GM12864 (cell line): Measurements from ENCODE around the gene XRCC1.
"Not testable (repeated sequence)": the region's sequence is repeated elsewhere in the genome, so short reads cannot be mapped to it uniquely, and the experiment has no call there.

Source experiments
- DNase-seq: peaks from one replicate; pipeline ENCODE4 v3.0.0-alpha.2; 2011; ENCODE audit warnings: low read depth
- H3K4me3 ChIP-seq: 2 replicates; pipeline ENCODE4 v1.5.1; 2011; ENCODE audit warnings: mild to moderate bottlenecking, low read depth, low read length, control low read depth
- TF ChIP-seq, protein P1 (sequence below): IDR thresholded peaks from 2 replicates; pipeline ENCODE4 v1.5.1; 2011; ENCODE audit warnings: low read depth, mild to moderate bottlenecking, moderate library complexity, low read length, control low read depth, inconsistent platforms; ENCODE audit errors: missing control alignments

Gene XRCC1

DNA sequence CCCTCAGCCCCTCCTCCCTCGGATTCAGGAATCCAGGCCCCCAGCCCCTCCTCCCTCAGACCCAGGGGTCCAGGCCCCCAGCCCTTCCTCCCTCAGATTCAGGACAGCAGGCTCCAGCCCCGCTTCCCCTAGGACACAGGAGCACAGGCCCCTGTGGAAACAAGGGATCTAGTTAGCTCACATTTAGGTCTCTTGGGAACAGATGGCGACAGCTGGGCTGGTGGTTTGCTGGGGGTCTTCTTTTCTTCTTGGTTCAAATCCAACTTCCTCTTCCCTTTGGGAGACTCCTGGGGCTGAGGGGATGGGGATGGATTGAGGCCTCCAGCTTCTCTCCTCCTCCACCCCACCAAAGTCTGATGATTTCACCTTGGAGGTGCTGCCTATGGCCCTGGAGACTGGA, 22.7 kb downstream of the XRCC1 start:
- TF ChIP-seq, protein P1, sequence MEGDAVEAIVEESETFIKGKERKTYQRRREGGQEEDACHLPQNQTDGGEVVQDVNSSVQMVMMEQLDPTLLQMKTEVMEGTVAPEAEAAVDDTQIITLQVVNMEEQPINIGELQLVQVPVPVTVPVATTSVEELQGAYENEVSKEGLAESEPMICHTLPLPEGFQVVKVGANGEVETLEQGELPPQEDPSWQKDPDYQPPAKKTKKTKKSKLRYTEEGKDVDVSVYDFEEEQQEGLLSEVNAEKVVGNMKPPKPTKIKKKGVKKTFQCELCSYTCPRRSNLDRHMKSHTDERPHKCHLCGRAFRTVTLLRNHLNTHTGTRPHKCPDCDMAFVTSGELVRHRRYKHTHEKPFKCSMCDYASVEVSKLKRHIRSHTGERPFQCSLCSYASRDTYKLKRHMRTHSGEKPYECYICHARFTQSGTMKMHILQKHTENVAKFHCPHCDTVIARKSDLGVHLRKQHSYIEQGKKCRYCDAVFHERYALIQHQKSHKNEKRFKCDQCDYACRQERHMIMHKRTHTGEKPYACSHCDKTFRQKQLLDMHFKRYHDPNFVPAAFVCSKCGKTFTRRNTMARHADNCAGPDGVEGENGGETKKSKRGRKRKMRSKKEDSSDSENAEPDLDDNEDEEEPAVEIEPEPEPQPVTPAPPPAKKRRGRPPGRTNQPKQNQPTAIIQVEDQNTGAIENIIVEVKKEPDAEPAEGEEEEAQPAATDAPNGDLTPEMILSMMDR = no peak
- no peak overlapping the region for H3K4me3 ChIP-seq
- DNase-seq = no peak

DNA sequence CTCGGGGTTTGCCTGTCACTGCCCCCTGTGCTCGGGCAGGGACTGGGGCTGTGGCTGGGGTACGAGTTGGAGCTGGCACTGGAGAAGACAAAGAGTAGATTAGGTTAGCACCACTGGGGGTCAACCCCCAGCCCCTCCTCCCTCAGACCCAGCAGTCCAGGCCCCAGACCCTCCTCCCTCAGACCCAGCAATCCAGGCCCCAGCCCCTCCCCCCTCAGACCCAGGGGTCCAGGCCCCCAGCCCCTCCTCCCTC, 23.2 kb downstream of the XRCC1 start:
- TF ChIP-seq, protein P1 = no peak

DNA sequence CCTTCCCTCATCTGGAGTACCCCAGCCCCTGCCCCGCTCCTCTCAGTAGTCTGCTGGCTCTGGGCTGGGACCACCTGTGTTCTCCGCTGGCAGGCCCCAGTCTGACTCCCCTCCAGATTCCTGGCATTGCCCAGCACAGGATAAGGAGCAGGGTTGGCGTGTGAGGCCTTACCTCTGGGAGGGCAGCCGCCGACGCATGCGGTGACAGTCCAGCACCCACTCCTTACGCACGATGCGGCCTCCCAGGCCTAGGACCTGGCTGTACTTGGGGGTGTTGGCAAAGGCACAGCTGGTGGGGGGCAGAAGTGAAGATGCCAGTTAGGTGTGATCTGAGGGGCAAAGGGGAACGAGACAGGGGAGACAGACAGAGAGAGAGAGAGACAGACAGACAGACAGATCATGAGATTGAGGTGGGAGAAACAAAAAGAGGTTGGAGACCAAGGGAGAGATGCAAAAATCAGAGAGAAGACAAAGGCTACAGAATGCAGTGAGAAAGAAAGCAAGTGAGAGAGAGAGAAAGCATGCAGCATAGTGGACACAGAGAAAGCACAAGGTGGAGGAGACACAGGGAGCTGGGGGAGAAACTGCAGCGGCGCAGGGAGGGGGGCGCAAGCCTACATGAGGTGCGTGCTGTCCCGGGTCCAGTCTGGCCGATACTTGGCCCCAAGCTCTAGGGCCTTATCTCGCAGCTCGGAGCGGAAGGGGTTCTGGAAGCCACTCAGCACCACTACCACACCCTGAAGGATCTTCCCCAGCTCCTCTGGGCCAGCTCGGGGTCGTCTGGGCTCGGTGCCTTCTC, 23.7 kb downstream of the XRCC1 start:
- H3K4me3 ChIP-seq = no peak overlapping the region
- no peak for DNase-seq
- TF ChIP-seq, protein P1 = no peak

More for the DNA sequence above, 23.2 kb downstream of the XRCC1 start:
- H3K4me3 ChIP-seq = no peak overlapping the region
- DNase-seq = no peak

DNA sequence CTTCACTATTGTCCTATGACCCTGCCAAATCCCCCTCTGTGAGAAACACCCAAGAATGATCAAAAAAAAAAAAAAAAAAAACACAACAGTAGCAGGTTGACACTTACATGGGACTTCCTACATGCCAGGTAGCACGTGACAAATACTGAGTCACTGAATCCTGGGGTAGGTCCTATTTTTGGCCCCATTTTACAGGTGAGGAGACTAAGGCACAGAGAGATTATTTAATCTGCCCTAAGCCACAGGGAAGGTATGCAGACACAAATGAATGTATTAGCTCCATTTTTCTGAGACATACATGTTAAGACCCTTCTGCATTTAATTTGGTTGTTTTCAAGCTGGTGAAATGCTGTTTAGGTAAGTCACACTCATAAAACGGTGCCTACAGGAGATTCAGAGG, 26.6 kb downstream of the XRCC1 start:
- DNase-seq = no peak
- no peak overlapping the region for H3K4me3 ChIP-seq
- TF ChIP-seq, protein P1 = no peak

DNA sequence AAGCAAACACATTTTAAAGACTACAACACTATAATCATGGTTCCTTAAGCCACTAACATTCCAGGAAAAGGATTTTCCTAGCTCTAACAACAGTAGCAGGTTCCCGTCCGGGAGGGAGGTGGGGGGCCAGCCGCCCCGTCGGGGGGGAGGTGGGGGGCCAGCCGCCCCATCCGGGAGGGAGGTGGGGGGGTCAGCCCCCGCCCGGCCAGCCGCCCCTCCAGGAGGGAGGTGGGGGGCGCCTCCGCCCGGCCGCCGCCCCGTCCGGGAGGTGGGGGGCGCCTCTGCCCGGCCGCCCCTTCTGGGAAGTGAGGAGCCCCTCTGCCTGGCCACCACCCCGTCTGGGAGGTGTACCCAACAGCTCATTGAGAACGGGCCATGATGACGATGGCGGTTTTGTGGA, 27.4 kb downstream of the XRCC1 start:
- not testable (repeated sequence) for DNase-seq, H3K4me3 ChIP-seq

DNA sequence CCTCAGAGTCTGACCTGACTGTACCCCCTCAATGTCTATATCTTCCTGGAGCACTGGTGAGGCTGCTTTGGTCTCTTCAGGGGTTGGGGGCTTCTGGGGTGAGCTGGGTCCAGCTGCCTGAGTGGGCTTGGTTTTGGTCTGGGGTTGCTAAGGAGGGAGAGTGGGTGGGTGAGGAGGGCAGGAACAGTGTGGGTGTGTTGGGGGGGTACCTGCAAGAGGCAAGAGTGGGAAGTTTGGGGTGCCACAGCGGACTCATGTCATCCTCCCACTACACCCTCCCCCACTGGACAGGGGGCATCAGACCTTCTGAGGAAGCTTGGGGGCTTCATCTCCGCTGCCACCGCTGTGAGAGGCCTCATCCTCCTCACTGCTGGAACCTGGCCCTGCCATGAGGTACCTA, 28.7 kb downstream of the XRCC1 start:
- TF ChIP-seq, protein P1 = no peak
- DNase-seq = no peak
- H3K4me3 ChIP-seq = no peak overlapping the region

DNA sequence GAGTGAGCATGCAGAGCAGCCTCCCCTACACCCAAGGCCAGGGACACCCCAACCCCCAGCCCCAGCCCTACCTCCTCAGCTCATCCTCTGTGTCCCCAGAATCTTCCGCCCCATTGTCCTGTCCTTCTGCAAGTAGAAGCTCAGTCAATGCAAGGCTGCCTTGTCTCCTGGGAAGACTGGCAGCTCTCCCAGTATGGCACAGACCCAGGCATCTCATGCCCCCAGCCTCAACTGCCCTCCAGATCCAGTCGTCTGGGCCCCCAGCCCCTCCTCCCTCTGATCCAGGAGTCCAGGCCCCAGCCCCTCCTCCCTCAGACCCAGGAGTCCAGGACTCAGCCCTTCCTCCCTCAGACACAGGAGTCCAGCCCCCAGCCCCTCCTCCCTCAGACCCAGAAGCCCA, 29.3 kb downstream of the XRCC1 start:
- no peak overlapping the region for H3K4me3 ChIP-seq
- TF ChIP-seq, protein P1 = no peak
- no peak for DNase-seq
